Measurements from ENCODE around the gene RAD23A.

The RAD23A gene

DNA sequence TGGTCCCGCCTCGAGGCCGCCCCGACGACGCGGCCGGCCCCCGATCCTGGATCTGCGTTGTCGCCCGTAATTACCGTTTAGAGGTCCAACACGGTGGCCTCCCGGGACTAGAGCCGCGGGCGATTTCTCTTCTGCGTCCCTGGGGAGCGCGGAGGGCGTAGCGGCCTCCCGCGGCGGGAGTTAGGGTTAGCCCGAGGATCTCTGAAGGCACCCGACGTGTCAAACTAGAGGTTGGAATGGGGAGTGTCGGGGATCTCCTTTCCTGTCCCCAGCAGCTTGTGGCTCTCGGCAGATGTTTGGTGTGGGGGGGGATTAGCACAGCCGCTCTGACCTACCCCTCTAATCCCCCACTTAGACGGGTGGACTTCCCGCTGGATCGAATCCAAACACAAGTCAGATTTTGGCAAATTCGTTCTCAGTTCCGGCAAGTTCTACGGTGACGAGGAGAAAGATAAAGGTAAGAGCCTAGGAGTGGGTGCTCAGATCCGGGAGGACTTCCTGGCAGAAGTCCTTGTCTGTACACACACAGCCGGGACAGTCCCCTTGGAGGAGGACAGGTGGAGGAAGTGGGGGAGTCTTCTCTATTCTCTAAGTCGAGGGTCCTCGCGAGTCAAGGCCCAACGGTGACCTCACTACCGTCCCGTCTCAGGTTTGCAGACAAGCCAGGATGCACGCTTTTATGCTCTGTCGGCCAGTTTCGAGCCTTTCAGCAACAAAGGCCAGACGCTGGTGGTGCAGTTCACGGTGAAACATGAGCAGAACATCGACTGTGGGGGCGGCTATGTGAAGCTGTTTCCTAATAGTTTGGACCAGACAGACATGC is 6.7 kb upstream of the RAD23A start:
- 2 to 3% methylated on average over 39 to 45 of the region's 54 CpGs for WGBS, 2 experiments (ENCODE audit: insufficient coverage in 2 of 2)
- Histone ChIP-seq H3K4me3 (ENCODE audit: extremely low read depth, insufficient read depth, low read length, poor library complexity, severe bottlenecking) (peak overlapping the region; percentile 100), H3K4me1 (ENCODE audit: control insufficient read depth, insufficient read depth, low read length, poor library complexity, severe bottlenecking) (peaks cover 22% of the 10 kb centered on the region), H3K36me3 (ENCODE audit: control insufficient read depth, insufficient read depth, low read length) (peaks cover 52% of the 10 kb centered on the region), H3K9me3 (ENCODE audit: control insufficient read depth, low read length) (no peaks in the 10 kb centered on the region), H3K27ac (ENCODE audit: low read depth, low read length, severe bottlenecking) (peak overlapping the region; percentile 77)

DNA sequence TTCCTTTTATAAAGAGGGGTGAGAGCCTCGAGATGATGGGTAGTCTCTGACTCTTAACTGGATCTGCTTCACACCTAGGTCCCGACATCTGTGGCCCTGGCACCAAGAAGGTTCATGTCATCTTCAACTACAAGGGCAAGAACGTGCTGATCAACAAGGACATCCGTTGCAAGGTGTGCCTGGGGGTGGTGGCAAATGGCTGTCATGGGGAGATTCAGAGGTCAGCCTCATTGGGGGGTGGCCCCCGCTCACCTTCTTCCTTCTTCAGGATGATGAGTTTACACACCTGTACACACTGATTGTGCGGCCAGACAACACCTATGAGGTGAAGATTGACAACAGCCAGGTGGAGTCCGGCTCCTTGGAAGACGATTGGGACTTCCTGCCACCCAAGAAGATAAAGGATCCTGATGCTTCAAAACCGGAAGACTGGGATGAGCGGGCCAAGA is 5.7 kb upstream of the RAD23A start:
- H3K27ac ChIP-seq (ENCODE audit: low read depth, low read length, severe bottlenecking), result peak overlapping the region; percentile 36
- 96 to 99% methylated on average over 9 to 10 of the region's 10 CpGs for WGBS, 2 experiments (ENCODE audit: insufficient coverage in 2 of 2)

DNA sequence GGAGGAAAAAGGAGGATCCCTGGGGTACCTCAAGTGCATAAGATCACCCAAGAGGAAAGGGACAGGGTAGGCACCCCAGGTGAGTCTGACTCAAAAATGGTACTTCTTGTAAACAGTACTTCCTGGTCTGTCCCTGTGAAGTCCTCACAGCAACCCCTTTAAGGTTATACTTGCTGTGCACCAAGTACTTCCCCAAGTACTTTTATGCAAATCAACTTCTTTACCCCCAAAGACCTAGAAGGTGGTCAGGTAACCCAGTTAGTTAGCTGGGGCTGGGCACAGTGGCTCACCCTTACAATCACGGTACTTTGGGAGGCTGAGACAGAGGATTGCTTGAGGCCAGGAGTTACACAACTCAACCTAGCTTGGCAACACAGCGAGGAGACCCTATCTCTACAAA is 4.8 kb upstream of the RAD23A start:
- H3K27ac ChIP-seq (ENCODE audit: low read depth, low read length, severe bottlenecking), result no peak overlapping the region
- H3K4me3 ChIP-seq (ENCODE audit: extremely low read depth, insufficient read depth, low read length, poor library complexity, severe bottlenecking), result peak overlapping the region; percentile 100
- H3K36me3 ChIP-seq (ENCODE audit: control insufficient read depth, insufficient read depth, low read length), result peaks cover 65% of the 10 kb centered on the region
- H3K4me1 ChIP-seq (ENCODE audit: control insufficient read depth, insufficient read depth, low read length, poor library complexity, severe bottlenecking), result peaks cover 22% of the 10 kb centered on the region
- H3K9me3 ChIP-seq (ENCODE audit: control insufficient read depth, low read length), result no peaks in the 10 kb centered on the region
- WGBS, 2 experiments (ENCODE audit: insufficient coverage in 2 of 2), result 100% methylated on average over 1 to 2 of the region's 2 CpGs

More for the DNA sequence above, 5.7 kb upstream of the RAD23A start:
- Histone ChIP-seq H3K4me1 (ENCODE audit: control insufficient read depth, insufficient read depth, low read length, poor library complexity, severe bottlenecking) (peaks cover 22% of the 10 kb centered on the region), H3K4me3 (ENCODE audit: extremely low read depth, insufficient read depth, low read length, poor library complexity, severe bottlenecking) (peak overlapping the region; percentile 100), H3K9me3 (ENCODE audit: control insufficient read depth, low read length) (no peaks in the 10 kb centered on the region), H3K36me3 (ENCODE audit: control insufficient read depth, insufficient read depth, low read length) (peaks cover 62% of the 10 kb centered on the region)

DNA sequence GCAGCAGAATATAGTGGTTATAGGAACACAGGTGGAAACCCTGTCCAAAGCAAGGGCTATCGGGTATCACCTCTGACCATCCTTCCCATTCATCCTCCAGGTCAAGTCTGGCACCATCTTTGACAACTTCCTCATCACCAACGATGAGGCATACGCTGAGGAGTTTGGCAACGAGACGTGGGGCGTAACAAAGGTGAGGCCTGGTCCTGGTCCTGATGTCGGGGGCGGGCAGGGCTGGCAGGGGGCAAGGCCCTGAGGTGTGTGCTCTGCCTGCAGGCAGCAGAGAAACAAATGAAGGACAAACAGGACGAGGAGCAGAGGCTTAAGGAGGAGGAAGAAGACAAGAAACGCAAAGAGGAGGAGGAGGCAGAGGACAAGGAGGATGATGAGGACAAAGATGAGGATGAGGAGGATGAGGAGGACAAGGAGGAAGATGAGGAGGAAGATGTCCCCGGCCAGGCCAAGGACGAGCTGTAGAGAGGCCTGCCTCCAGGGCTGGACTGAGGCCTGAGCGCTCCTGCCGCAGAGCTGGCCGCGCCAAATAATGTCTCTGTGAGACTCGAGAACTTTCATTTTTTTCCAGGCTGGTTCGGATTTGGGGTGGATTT is 2.1 kb upstream of the RAD23A start:
- 93 to 96% methylated on average over 16 of the region's 18 CpGs for WGBS, 2 experiments (ENCODE audit: insufficient coverage in 2 of 2)
- H3K36me3 ChIP-seq (ENCODE audit: control insufficient read depth, insufficient read depth, low read length), result peaks cover 82% of the 10 kb centered on the region
- H3K4me3 ChIP-seq (ENCODE audit: extremely low read depth, insufficient read depth, low read length, poor library complexity, severe bottlenecking), result no peak overlapping the region
- H3K9me3 ChIP-seq (ENCODE audit: control insufficient read depth, low read length), result no peaks in the 10 kb centered on the region
- H3K4me1 ChIP-seq (ENCODE audit: control insufficient read depth, insufficient read depth, low read length, poor library complexity, severe bottlenecking), result peaks cover 25% of the 10 kb centered on the region
- peak overlapping the region; percentile 52 for H3K27ac ChIP-seq (ENCODE audit: low read depth, low read length, severe bottlenecking)

DNA sequence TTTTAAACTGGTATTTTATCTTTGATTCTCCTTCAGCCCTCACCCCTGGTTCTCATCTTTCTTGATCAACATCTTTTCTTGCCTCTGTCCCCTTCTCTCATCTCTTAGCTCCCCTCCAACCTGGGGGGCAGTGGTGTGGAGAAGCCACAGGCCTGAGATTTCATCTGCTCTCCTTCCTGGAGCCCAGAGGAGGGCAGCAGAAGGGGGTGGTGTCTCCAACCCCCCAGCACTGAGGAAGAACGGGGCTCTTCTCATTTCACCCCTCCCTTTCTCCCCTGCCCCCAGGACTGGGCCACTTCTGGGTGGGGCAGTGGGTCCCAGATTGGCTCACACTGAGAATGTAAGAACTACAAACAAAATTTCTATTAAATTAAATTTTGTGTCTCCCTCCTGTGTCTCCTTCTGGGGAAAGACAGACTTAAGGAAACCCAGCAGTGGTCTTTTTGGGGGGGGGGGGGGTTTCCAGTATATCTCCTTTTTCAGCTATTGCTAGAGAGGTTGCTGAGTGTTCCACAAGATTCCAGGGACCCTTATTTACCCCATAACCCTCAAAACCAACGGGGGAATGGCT is 1.5 kb upstream of the RAD23A start:
- WGBS, 2 experiments (ENCODE audit: insufficient coverage in 2 of 2), result 100% methylated on average over 2 of the region's 2 CpGs; no CpG with 5 or more reads in 1 of the 2 experiments
- no peaks in the 10 kb centered on the region for H3K9me3 ChIP-seq (ENCODE audit: control insufficient read depth, low read length)
- H3K4me1 ChIP-seq (ENCODE audit: control insufficient read depth, insufficient read depth, low read length, poor library complexity, severe bottlenecking), result peaks cover 25% of the 10 kb centered on the region
- peaks cover 85% of the 10 kb centered on the region for H3K36me3 ChIP-seq (ENCODE audit: control insufficient read depth, insufficient read depth, low read length)
- H3K4me3 ChIP-seq (ENCODE audit: extremely low read depth, insufficient read depth, low read length, poor library complexity, severe bottlenecking), result no peak overlapping the region
- H3K27ac ChIP-seq (ENCODE audit: low read depth, low read length, severe bottlenecking), result peak overlapping the region; percentile 99

DNA sequence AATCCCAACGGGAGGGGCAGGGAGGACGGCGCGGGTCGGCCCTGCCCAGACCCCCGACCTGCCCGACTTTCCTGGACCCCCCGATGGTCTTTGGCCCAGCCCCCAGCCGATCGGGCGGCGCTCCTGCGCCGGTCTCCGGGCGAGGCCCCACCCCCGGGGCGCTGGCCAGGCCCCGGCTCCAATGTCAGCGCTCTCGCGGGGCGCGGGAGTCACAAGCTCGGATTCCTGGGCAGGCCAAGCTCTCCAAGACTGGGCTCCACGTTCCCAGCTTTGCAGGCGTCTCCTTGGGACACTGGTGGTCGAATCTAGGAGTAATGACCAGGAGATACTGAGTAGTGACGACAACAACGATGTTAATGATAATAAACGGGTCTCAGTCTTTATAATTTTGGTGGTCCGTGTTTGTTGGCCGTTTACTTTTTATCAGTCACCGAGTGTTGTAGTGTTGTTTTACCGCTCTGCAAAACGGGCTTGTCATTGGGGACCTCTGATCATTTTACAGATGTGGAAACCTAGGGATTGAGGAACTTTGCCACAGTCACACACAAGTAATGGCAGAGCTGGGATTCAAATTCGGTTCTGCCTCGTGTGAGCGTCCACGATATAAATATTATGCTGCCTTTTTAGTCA is 545 bp downstream of the RAD23A start:
- peaks cover 85% of the 10 kb centered on the region for H3K36me3 ChIP-seq (ENCODE audit: control insufficient read depth, insufficient read depth, low read length)
- 0% methylated on average over 26 to 28 of the region's 40 CpGs for WGBS, 2 experiments (ENCODE audit: insufficient coverage in 2 of 2)

DNA sequence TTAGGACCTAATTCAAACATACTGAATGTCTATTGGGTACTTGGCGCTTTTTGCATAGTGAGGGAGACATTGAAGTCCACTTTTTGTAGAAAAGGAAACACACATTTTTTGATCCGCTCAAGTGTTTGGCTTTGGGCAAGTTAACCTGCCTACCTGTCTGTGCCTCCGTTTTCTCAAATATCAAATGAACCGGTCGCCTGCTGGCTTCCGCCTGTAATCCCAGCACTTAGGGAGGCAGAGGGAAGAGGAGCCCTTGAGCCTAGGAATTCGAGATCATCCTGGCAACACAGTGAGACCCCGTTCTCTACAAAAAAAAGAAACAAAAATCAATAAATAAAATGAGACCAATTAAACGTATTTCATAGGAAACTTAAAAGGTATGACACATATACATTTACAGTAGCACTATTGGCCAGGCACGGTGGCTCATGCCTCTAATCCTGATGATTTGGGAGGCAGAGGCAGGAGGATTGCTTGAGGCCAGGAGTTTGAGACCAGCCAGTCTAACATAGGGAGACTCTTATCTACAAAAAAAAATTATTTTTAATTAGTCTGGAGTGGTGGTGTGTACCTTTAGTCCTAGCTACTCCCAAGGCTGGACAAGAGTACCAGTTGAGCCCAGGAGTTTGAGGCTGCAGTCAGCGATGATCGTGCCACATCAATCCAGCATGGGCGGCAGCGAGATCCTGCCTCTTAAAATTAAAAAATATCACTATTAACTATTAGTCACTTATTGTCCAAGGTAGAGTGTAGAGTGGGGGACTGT is 1.3 kb downstream of the RAD23A start:
- H3K27ac ChIP-seq (ENCODE audit: low read depth, low read length, severe bottlenecking), result peak overlapping the region; percentile 99

More for the DNA sequence above, 545 bp downstream of the RAD23A start:
- Histone ChIP-seq H3K9me3 (ENCODE audit: control insufficient read depth, low read length) (no peaks in the 10 kb centered on the region), H3K27ac (ENCODE audit: low read depth, low read length, severe bottlenecking) (peak overlapping the region; percentile 99), H3K4me3 (ENCODE audit: extremely low read depth, insufficient read depth, low read length, poor library complexity, severe bottlenecking) (peak overlapping the region; percentile 53), H3K4me1 (ENCODE audit: control insufficient read depth, insufficient read depth, low read length, poor library complexity, severe bottlenecking) (peaks cover 19% of the 10 kb centered on the region)

DNA sequence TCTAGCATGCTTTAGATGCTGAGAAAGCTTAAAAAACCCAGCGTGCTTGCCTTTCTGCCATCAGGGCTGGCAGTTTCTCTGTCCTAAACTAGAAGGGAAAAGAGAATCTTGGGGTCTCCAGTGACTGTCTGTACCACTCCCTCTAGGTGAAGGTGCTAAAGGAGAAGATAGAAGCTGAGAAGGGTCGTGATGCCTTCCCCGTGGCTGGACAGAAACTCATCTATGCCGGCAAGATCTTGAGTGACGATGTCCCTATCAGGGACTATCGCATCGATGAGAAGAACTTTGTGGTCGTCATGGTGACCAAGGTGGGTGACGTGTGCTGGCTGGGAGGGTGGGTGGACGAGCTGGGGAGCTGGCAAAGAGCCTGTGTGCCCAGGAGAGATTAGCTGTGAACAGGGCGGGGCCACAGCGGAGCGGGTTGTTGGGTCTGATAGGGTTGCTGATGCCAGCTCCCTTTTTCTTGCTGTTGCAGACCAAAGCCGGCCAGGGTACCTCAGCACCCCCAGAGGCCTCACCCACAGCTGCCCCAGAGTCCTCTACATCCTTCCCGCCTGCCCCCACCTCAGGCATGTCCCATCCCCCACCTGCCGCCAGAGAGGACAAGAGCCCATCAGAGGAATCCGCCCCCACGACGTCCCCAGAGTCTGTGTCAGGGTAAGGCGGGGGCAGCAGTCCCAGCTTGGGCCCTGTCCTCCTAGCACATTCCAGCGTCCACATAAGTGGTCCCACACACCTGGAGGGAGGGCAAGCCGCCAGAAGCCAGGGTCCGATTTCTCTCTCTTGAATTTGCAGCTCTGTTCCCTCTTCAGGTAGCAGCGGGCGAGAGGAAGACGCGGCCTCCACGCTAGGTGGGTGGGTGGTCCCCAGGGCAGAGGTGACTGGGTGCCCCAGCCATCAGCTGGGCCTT is 2.3 kb downstream of the RAD23A start:
- Histone ChIP-seq H3K27ac (ENCODE audit: low read depth, low read length, severe bottlenecking) (peak overlapping the region; percentile 41), H3K9me3 (ENCODE audit: control insufficient read depth, low read length) (no peaks in the 10 kb centered on the region), H3K36me3 (ENCODE audit: control insufficient read depth, insufficient read depth, low read length) (peaks cover 85% of the 10 kb centered on the region), H3K4me1 (ENCODE audit: control insufficient read depth, insufficient read depth, low read length, poor library complexity, severe bottlenecking) (peaks cover 13% of the 10 kb centered on the region), H3K4me3 (ENCODE audit: extremely low read depth, insufficient read depth, low read length, poor library complexity, severe bottlenecking) (no peak overlapping the region)
- 92 to 96% methylated on average over 23 to 26 of the region's 28 CpGs for WGBS, 2 experiments (ENCODE audit: insufficient coverage in 2 of 2)

More for the DNA sequence above, 1.3 kb downstream of the RAD23A start:
- WGBS, 2 experiments (ENCODE audit: insufficient coverage in 2 of 2), result 47 to 61% methylated on average over 5 to 8 of the region's 14 CpGs
- Histone ChIP-seq H3K4me1 (ENCODE audit: control insufficient read depth, insufficient read depth, low read length, poor library complexity, severe bottlenecking) (peaks cover 14% of the 10 kb centered on the region), H3K36me3 (ENCODE audit: control insufficient read depth, insufficient read depth, low read length) (peaks cover 85% of the 10 kb centered on the region), H3K9me3 (ENCODE audit: control insufficient read depth, low read length) (no peaks in the 10 kb centered on the region), H3K4me3 (ENCODE audit: extremely low read depth, insufficient read depth, low read length, poor library complexity, severe bottlenecking) (peak overlapping the region; percentile 53)

DNA sequence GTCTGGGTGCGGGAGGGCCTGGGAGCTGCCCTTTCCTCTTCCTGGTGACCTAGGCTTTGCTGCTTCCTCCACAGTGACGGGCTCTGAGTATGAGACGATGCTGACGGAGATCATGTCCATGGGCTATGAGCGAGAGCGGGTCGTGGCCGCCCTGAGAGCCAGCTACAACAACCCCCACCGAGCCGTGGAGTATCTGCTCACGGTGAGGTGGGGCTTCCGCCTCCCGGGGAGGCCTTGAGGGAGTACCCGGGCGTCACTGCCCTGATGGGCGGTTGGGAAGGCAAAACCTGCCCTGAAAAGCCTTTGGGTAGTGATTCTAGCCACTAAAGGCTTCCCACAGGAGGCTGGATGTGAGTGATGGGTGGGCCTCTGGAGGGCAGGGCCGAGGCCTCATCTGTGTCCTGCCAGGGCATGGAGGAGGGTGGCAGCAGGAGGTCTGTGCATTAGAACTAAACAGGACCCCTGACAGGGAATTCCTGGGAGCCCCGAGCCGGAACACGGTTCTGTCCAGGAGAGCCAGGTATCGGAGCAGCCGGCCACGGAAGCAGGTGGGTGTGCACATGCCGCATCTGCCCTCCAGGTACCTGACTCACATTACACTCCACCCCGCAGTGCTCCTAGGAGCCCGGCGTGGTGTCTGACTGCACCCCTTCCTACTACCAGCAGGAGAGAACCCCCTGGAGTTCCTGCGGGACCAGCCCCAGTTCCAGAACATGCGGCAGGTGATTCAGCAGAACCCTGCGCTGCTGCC is 3.1 kb downstream of the RAD23A start:
- H3K36me3 ChIP-seq (ENCODE audit: control insufficient read depth, insufficient read depth, low read length), result peaks cover 85% of the 10 kb centered on the region
- no peak overlapping the region for H3K4me3 ChIP-seq (ENCODE audit: extremely low read depth, insufficient read depth, low read length, poor library complexity, severe bottlenecking)
- H3K4me1 ChIP-seq (ENCODE audit: control insufficient read depth, insufficient read depth, low read length, poor library complexity, severe bottlenecking), result peaks cover 14% of the 10 kb centered on the region
- WGBS, 2 experiments (ENCODE audit: insufficient coverage in 2 of 2), result 96 to 99% methylated on average over 23 to 30 of the region's 30 CpGs
- H3K9me3 ChIP-seq (ENCODE audit: control insufficient read depth, low read length), result no peaks in the 10 kb centered on the region
- no peak overlapping the region for H3K27ac ChIP-seq (ENCODE audit: low read depth, low read length, severe bottlenecking)
